PC-3 (cell line): ENCODE measurements around the gene BRD9. TPM values are rescaled to one million over a fixed set of nuclear protein-coding genes. Genes with fewer than 3 reads are reported as not detected.

Experiments
- ATAC-seq: fragments of 200-7000 bp; cut with Tn5 transposase; 2 replicates; pipeline ENCODE4 v1.9.1; 2020; ENCODE audit warnings: mild to moderate bottlenecking, moderate library complexity
- BruUV-seq: library from RNA; stranded (reverse); fragments of 400-500 nt; replicated peaks from 2 replicates; lab custom pipeline; 2021; lab: Mats Ljungman, UMichigan
- CTCF ChIA-PET: fragments of 300-600 bp; sonication (Branson Sonifier 250); formaldehyde crosslinking; loops from one replicate; lab custom pipeline; 2022; ENCODE audit warnings: antibody characterized with exemption; lab: Charles Lee
- POLR2A ChIA-PET: fragments of 300-600 bp; sonication (Branson Sonifier 250); formaldehyde crosslinking; loops from one replicate; lab custom pipeline; 2022; ENCODE audit warnings: antibody characterized with exemption; ENCODE audit not compliant: unreplicated experiment; lab: Charles Lee
- DNase-seq: peaks from one replicate; pipeline ENCODE4 v3.0.0-alpha.2; 2015
- H2AFZ ChIP-seq: fragments of 300-600 bp; sonication (generic); 2 replicates; pipeline ENCODE4 v1.6.0; 2016; ENCODE audit warnings: antibody characterized with exemption, low read length
- H3F3A ChIP-seq: fragments of 300-600 bp; sonication (generic); one replicate; pipeline ENCODE4 v1.6.0; 2017; ENCODE audit warnings: antibody characterized with exemption, low read length, control low read depth, mild to moderate bottlenecking; ENCODE audit not compliant: unreplicated experiment
- H3K27ac ChIP-seq: fragments of 300-600 bp; sonication (generic); 2 replicates; pipeline ENCODE4 v1.5.1; 2016; ENCODE audit warnings: mild to moderate bottlenecking, low read length
- H3K27me3 ChIP-seq: fragments of 300-600 bp; sonication (generic); 2 replicates; pipeline ENCODE4 v1.6.1; 2016; ENCODE audit warnings: low read length, mixed read lengths
- H3K36me3 ChIP-seq: fragments of 300-600 bp; sonication (generic); 2 replicates; pipeline ENCODE4 v1.6.1; 2016; ENCODE audit warnings: low read depth, mixed run types, low read length, mixed read lengths
- H3K4me1 ChIP-seq: fragments of 300-600 bp; sonication (generic); 2 replicates; pipeline ENCODE4 v1.5.1; 2016; ENCODE audit warnings: low read length; ENCODE audit not compliant: insufficient read depth
- H3K4me2 ChIP-seq: fragments of 300-600 bp; sonication (generic); 2 replicates; pipeline ENCODE4 v1.6.0; 2016; ENCODE audit warnings: low read length
- H3K4me3 ChIP-seq: fragments of 300-600 bp; sonication (generic); 2 replicates; pipeline ENCODE4 v1.5.1; 2016; ENCODE audit warnings: mild to moderate bottlenecking, low read length, mixed read lengths
- H3K79me2 ChIP-seq: fragments of 300-600 bp; sonication (generic); 2 replicates; pipeline ENCODE4 v1.6.1; 2017; ENCODE audit warnings: low read length, mixed read lengths
- H3K9ac ChIP-seq: fragments of 300-600 bp; sonication (generic); 2 replicates; pipeline ENCODE4 v1.6.0; 2016; ENCODE audit warnings: mild to moderate bottlenecking, low read length
- H3K9me2 ChIP-seq: fragments of 300-600 bp; sonication (generic); replicated peaks from 2 replicates; pipeline ENCODE4 v1.6.1; 2016; ENCODE audit warnings: mixed run types, low read length, mixed read lengths
- H3K9me3 ChIP-seq: fragments of 300-600 bp; sonication (generic); 2 replicates; pipeline ENCODE4 v1.6.1; 2016; ENCODE audit warnings: low read length, mixed read lengths
- H4K20me1 ChIP-seq: fragments of 300-600 bp; sonication (generic); 2 replicates; pipeline ENCODE4 v1.6.1; 2016; ENCODE audit warnings: low read length, mixed read lengths
- EZH2 ChIP-seq: fragments of 300-600 bp; sonication (generic); IDR thresholded peaks from one replicate; pipeline ENCODE4 v1.6.1; 2017; ENCODE audit warnings: antibody characterized with exemption, mild to moderate bottlenecking, low read length; ENCODE audit not compliant: unreplicated experiment
- EZH2phosphoT487 ChIP-seq: fragments of 300-600 bp; sonication (generic); IDR thresholded peaks from 2 replicates; pipeline ENCODE4 v1.6.1; 2018; ENCODE audit warnings: mild to moderate bottlenecking, antibody characterized with exemption, low read length, borderline replicate concordance
- intact Hi-C: fragments of 100-400 bp; cut with micrococcal nuclease; formaldehyde crosslinking; loops from 2 replicates; pipeline ENCODE4 v1.9.0; 2023
- total RNA-seq: library from RNA; depleted of rRNA; stranded (reverse); fragments of >200 nt; gene quantifications from 2 replicates; pipeline ENCODE4 v1.2.3, GENCODE V29; 2014
- TF ChIP-seq, protein P1 (sequence below): fragments of 300-600 bp; sonication (generic); conservative IDR thresholded peaks from 2 replicates; pipeline ENCODE4 v1.5.1; 2017; ENCODE audit warnings: antibody characterized with exemption, low read depth, mild to moderate bottlenecking, low read length

BRD9 gene
- total RNA-seq, 1 experiment from 2014 or later = 50.4 TPM

DNA sequence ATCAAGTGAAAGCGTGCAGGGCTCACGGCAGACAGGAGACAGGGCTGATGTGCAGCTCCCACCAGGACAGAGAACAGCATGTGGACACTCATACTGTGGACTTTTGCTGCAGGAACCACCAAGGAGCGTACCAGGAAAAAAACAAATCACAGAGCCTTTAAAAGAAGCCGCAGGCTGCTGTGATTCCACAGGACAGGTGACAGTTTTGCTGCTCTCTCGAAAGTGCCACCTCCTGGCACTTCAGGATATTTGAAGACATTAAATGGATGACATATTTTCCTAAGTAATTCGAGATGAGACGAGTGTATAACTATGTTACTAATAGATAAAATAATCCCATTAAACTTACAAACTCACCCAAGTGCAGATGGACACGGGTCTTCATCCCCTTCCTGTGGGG lies 71.1 kb downstream of the BRD9 start:
- H3K27me3 ChIP-seq = no peaks in the 10 kb centered on the region
- no TSS peak for BruUV-seq
- no peak overlapping the region for H3K4me3 ChIP-seq
- H2AFZ ChIP-seq = no peak overlapping the region
- DNase-seq (no peak), ATAC-seq (peak; percentile 54; the same call in 1 of the 2 replicates)
- H3K9me3 ChIP-seq = no peaks in the 10 kb centered on the region
- no peaks in the 10 kb centered on the region for H3K4me1 ChIP-seq
- H3K9ac ChIP-seq = no peak overlapping the region
- H4K20me1 ChIP-seq = no peaks in the 10 kb centered on the region
- POLR2A ChIA-PET = no interaction called here
- intact Hi-C loops = loop anchor here (5.0 kb wide), 1 partner anchor 149 kb away; no protein-coding TSS in a partner anchor
- H3K4me2 ChIP-seq = no peak overlapping the region
- no peaks in the 10 kb centered on the region for H3K79me2 ChIP-seq
- H3K27ac ChIP-seq = no peak overlapping the region
- H3K36me3 ChIP-seq = no peaks in the 10 kb centered on the region
- H3K9me2 ChIP-seq = no peaks in the 10 kb centered on the region
- H3F3A ChIP-seq = no peaks in the 10 kb centered on the region
- CTCF ChIA-PET = no interaction called here
- TF ChIP-seq EZH2phosphoT487 (no peak), EZH2 (no peak)
- TF ChIP-seq, protein P1, sequence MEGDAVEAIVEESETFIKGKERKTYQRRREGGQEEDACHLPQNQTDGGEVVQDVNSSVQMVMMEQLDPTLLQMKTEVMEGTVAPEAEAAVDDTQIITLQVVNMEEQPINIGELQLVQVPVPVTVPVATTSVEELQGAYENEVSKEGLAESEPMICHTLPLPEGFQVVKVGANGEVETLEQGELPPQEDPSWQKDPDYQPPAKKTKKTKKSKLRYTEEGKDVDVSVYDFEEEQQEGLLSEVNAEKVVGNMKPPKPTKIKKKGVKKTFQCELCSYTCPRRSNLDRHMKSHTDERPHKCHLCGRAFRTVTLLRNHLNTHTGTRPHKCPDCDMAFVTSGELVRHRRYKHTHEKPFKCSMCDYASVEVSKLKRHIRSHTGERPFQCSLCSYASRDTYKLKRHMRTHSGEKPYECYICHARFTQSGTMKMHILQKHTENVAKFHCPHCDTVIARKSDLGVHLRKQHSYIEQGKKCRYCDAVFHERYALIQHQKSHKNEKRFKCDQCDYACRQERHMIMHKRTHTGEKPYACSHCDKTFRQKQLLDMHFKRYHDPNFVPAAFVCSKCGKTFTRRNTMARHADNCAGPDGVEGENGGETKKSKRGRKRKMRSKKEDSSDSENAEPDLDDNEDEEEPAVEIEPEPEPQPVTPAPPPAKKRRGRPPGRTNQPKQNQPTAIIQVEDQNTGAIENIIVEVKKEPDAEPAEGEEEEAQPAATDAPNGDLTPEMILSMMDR = peak; percentile 40

DNA sequence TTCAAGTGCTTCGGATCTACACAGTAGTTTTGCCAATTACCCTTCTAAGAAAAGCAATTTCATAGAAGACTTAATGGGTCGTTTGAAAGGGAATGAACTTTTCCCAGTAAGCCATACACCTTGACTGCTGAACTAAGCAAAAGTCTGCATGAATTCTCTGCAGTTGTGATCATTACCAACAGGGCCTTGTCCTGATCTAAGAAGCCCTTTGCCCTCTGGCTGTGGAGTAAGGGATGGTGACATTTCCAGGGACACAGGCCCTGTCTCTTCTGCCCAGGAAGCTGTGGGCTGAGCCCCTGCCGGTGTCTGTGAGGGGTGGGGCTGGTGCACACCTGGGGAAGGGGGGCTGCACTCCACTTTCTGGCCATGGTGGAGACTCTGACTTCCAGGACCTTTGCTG lies 72.4 kb downstream of the BRD9 start:
- Histone ChIP-seq H3K9me2 (no peaks in the 10 kb centered on the region), H3K27ac (no peak overlapping the region), H3K36me3 (no peaks in the 10 kb centered on the region), H3K4me3 (no peak overlapping the region), H3K9me3 (no peaks in the 10 kb centered on the region), H3K4me1 (no peaks in the 10 kb centered on the region), H4K20me1 (no peaks in the 10 kb centered on the region), H3F3A (no peaks in the 10 kb centered on the region), H3K27me3 (no peaks in the 10 kb centered on the region), H3K79me2 (no peaks in the 10 kb centered on the region), H3K9ac (no peak overlapping the region), H3K4me2 (no peak overlapping the region), H2AFZ (no peak overlapping the region)
- no TSS peak for BruUV-seq
- intact Hi-C loops = loop anchor here (5.0 kb wide), 1 partner anchor 148 kb away; no protein-coding TSS in a partner anchor
- ChIA-PET POLR2A (no interaction called here), CTCF (no interaction called here)
- no peak for TF ChIP-seq EZH2phosphoT487
- no peak for ATAC-seq
- no peak for DNase-seq

GRCh38 chr5:819078-819477 lies 73.5 kb downstream of the BRD9 start:
- BruUV-seq = no TSS peak
- no peaks in the 10 kb centered on the region for H3K79me2 ChIP-seq

More at GRCh38 chr5:819078-819477, 73.5 kb downstream of the BRD9 start:
- Histone ChIP-seq H2AFZ (no peak overlapping the region), H3K4me2 (no peak overlapping the region), H4K20me1 (no peaks in the 10 kb centered on the region), H3K4me3 (no peak overlapping the region), H3K27me3 (no peaks in the 10 kb centered on the region), H3K9ac (no peak overlapping the region), H3K36me3 (no peaks in the 10 kb centered on the region), H3K4me1 (no peaks in the 10 kb centered on the region), H3K9me3 (no peaks in the 10 kb centered on the region), H3K9me2 (no peaks in the 10 kb centered on the region), H3F3A (no peaks in the 10 kb centered on the region), H3K27ac (no peak overlapping the region)
- intact Hi-C loops = no loop called here
- TF ChIP-seq EZH2phosphoT487 = no peak
- TF ChIP-seq, protein P1 = no peak
- TF ChIP-seq EZH2 = no peak
- DNase-seq (no peak), ATAC-seq (no peak; the same call in 1 of the 2 replicates)
- POLR2A ChIA-PET = no interaction called here
- CTCF ChIA-PET = no interaction called here
